GM20431 (cell line): ENCODE results near the gene NAT8.
"Not testable (repeated sequence)": the region's sequence is repeated elsewhere in the genome, so short reads cannot be mapped to it uniquely, and the experiment has no call there.

Experiments
- in situ Hi-C: fragments of 300-500 bp; cut with MseI, MboI; formaldehyde crosslinking; loops from one replicate; pipeline ENCODE4 v1.15.0; 2020; ENCODE audit warnings: low sequenced_read_pairs; ENCODE audit not compliant: unreplicated experiment

Gene NAT8

GRCh38 chr2:73642338-73643018 lies at the start of gene NAT8:
NAT8 (minus strand) TSS chr2:73642422; CDS start chr2:73641628, 794 bp downstream.
- in situ Hi-C loops = no loop called here

GRCh38 chr2:73690372-73691088 lies 48.3 kb upstream of the NAT8 start:
- in situ Hi-C loops = not testable (repeated sequence)

GRCh38 chr2:73688494-73688893 lies 46.3 kb upstream of the NAT8 start:
- in situ Hi-C loops = not testable (repeated sequence)

GRCh38 chr2:73685764-73686438 lies 43.7 kb upstream of the NAT8 start:
- in situ Hi-C loops = no loop called here

- in situ Hi-C loops = not testable (repeated sequence)
These were observed 42.7 kb upstream of the NAT8 start for GRCh38 chr2:73684905-73685304.

GRCh38 chr2:73684325-73684724 lies 42.1 kb upstream of the NAT8 start:
- in situ Hi-C loops = not testable (repeated sequence)

- in situ Hi-C loops = not testable (repeated sequence)
These were observed 37.8 kb upstream of the NAT8 start for GRCh38 chr2:73679951-73680571.

- in situ Hi-C loops = not testable (repeated sequence)
These were observed 37.0 kb upstream of the NAT8 start for GRCh38 chr2:73679237-73679636.

- in situ Hi-C loops = not testable (repeated sequence)
These were observed 35.8 kb upstream of the NAT8 start for GRCh38 chr2:73678008-73678407.

GRCh38 chr2:73676211-73676610 lies 34.0 kb upstream of the NAT8 start:
- in situ Hi-C loops = not testable (repeated sequence)

GRCh38 chr2:73674696-73675157 lies 32.5 kb upstream of the NAT8 start:
- in situ Hi-C loops = not testable (repeated sequence)

- in situ Hi-C loops = not testable (repeated sequence)
These were observed 27.8 kb upstream of the NAT8 start for GRCh38 chr2:73669976-73670375.

- in situ Hi-C loops = not testable (repeated sequence)
These were observed 25.0 kb upstream of the NAT8 start for GRCh38 chr2:73667239-73667638.

- in situ Hi-C loops = no loop called here
These were observed 12.0 kb upstream of the NAT8 start for GRCh38 chr2:73654175-73654574.

GRCh38 chr2:73652348-73652747 lies 10.1 kb upstream of the NAT8 start:
- in situ Hi-C loops = no loop called here

GRCh38 chr2:73651591-73652230 lies 9.5 kb upstream of the NAT8 start:
- in situ Hi-C loops = no loop called here

GRCh38 chr2:73647690-73648089 lies 5.5 kb upstream of the NAT8 start:
- in situ Hi-C loops = not testable (repeated sequence)

- in situ Hi-C loops = no loop called here
These were observed 507 bp downstream of the NAT8 start for GRCh38 chr2:73641767-73642062.

GRCh38 chr2:73640946-73641766 lies 1.1 kb downstream of the NAT8 start:
- in situ Hi-C loops = no loop called here
